ENCODE measurements around the gene NELFCD.

Gene NELFCD

GRCh38 chr20:58993332-58994248, 12.5 kb downstream of the NELFCD start:
- Histone ChIP-seq H3K27ac (ENCODE audit: extremely low read depth, low read depth, low read length) (no peak overlapping the region), H3K4me3 (ENCODE audit: low read depth, low read length) (no peak overlapping the region), H3K9me3 (ENCODE audit: control insufficient read depth, insufficient read depth, low read depth, low read length) (no peaks in the 10 kb centered on the region), H3K36me3 (ENCODE audit: control insufficient read depth in 2 of 2, insufficient read depth in 1 of 2, low read length in 2 of 2) (peaks cover 27 to 92% of the 10 kb centered on the region in 2 experiments), H3K4me1 (ENCODE audit: control insufficient read depth, insufficient read depth, low read length) (no peaks in the 10 kb centered on the region)
- ChIA-PET CTCF (interaction anchor here (0.7 kb wide), 1 partner anchor 759 kb away, joined by 3 read pairs; no protein-coding TSS in a partner anchor), POLR2A (interaction anchor here (0.6 to 2.0 kb wide), 2 partner anchors 38 to 513 kb away, joined by 6 to 7 read pairs; partner anchors contain the start of gene ATP5F1E)
- TF ChIP-seq ZNF132 (tag by site-specific recombination; IDR thresholded peaks at IDR 0.05; ENCODE audit: borderline replicate concordance) (no peak), ZNF660 (tag by site-specific recombination; IDR thresholded peaks at IDR 0.05) (no peak), HOXA7 (CRISPR knock-in tag; IDR thresholded peaks at IDR 0.05; ENCODE audit: borderline replicate concordance) (no peak)

GRCh38 chr20:58994390-58995159, 13.5 kb downstream of the NELFCD start:
- CTCF ChIA-PET: no interaction called here
- no peak overlapping the region for H3K27ac ChIP-seq (ENCODE audit: extremely low read depth, low read depth, low read length)

GRCh38 chr20:58995461-58996225, 14.6 kb downstream of the NELFCD start:
- no peak for TF ChIP-seq MYNN (tag by site-specific recombination; IDR thresholded peaks at IDR 0.05; ENCODE audit: borderline replicate concordance)
- TF ChIP-seq ZBTB48 (tag by site-specific recombination; IDR thresholded peaks at IDR 0.05): no peak
- no peak for TF ChIP-seq ZNF239 (tag by site-specific recombination; IDR thresholded peaks at IDR 0.05)
- TF ChIP-seq ZNF292 (tag by site-specific recombination; IDR thresholded peaks at IDR 0.05; ENCODE audit: borderline replicate concordance, low read depth): no peak
- TF ChIP-seq ZNF211 (tag by site-specific recombination; IDR thresholded peaks at IDR 0.05; ENCODE audit: low read depth): no peak
- no peak for TF ChIP-seq ZNF155 (tag by site-specific recombination; IDR thresholded peaks at IDR 0.05)
- TF ChIP-seq ZBTB11 (tag by site-specific recombination; conservative IDR thresholded peaks at IDR 0.05; ENCODE audit: low read depth): no peak
- Histone ChIP-seq H3K9me3 (ENCODE audit: control insufficient read depth, insufficient read depth, low read depth, low read length) (no peaks in the 10 kb centered on the region), H3K4me3 (ENCODE audit: low read depth, low read length) (no peak overlapping the region), H3K36me3 (ENCODE audit: control insufficient read depth in 2 of 2, insufficient read depth in 1 of 2, low read length in 2 of 2) (peaks cover 22 to 75% of the 10 kb centered on the region in 2 experiments), H3K4me1 (ENCODE audit: control insufficient read depth, insufficient read depth, low read length) (no peaks in the 10 kb centered on the region), H3K27ac (ENCODE audit: extremely low read depth, low read depth, low read length) (no peak overlapping the region)
- POLR2A ChIA-PET: no interaction called here
- CTCF ChIA-PET: interaction anchor here (0.6 to 0.7 kb wide), 3 partner anchors 124 to 460 kb away, joined by 3 to 6 read pairs (median 4); no protein-coding TSS in a partner anchor

More at GRCh38 chr20:58994390-58995159, 13.5 kb downstream of the NELFCD start:
- Histone ChIP-seq H3K4me3 (ENCODE audit: low read depth, low read length) (no peak overlapping the region), H3K9me3 (ENCODE audit: control insufficient read depth, insufficient read depth, low read depth, low read length) (no peaks in the 10 kb centered on the region), H3K4me1 (ENCODE audit: control insufficient read depth, insufficient read depth, low read length) (no peaks in the 10 kb centered on the region), H3K36me3 (ENCODE audit: control insufficient read depth in 2 of 2, insufficient read depth in 1 of 2, low read length in 2 of 2) (peaks cover 27 to 86% of the 10 kb centered on the region in 2 experiments)
- POLR2A ChIA-PET: interaction anchor here (2.0 kb wide), 1 partner anchor 37 kb away, joined by 7 read pairs; the partner anchor contains the start of gene ATP5F1E
- TF ChIP-seq ZNF510 (tag by site-specific recombination; IDR thresholded peaks at IDR 0.05; ENCODE audit: insufficient replicate concordance) (no peak), YY1 (tag by site-specific recombination; IDR thresholded peaks at IDR 0.05) (no peak), GLIS1 (tag by site-specific recombination; IDR thresholded peaks at IDR 0.05) (no peak), ZNF521 (tag by site-specific recombination; IDR thresholded peaks at IDR 0.05) (no peak), ZBTB44 (tag by site-specific recombination; IDR thresholded peaks at IDR 0.05) (no peak), ZNF48 (tag by site-specific recombination; IDR thresholded peaks at IDR 0.05) (no peak), ZNF174 (tag by site-specific recombination; IDR thresholded peaks at IDR 0.05) (no peak), ZBTB26 (tag by site-specific recombination; optimal IDR thresholded peaks at IDR 0.05) (no peak)

Measured in HEK293 (cell line).